DND-41 (cell line): ENCODE data around the gene MYO1B.

ENCODE experiments used
- CTCF ChIP-seq: IDR thresholded peaks from 2 replicates; pipeline ENCODE4 v1.5.1; 2012; ENCODE audit warnings: borderline replicate concordance, low read length, moderate library complexity, mild to moderate bottlenecking; ENCODE audit not compliant: poor library complexity, severe bottlenecking; ENCODE audit errors: extremely low read depth
- EZH2 ChIP-seq: IDR thresholded peaks from 3 replicates; pipeline ENCODE4 v1.6.1; 2012; ENCODE audit warnings: borderline replicate concordance, low read depth, mild to moderate bottlenecking, moderate library complexity, low read length, inconsistent platforms; ENCODE audit not compliant: severe bottlenecking

- TF ChIP-seq CTCF (no peak), EZH2 (no peak)
Measured at GRCh38 chr2:191263050-191263449, 17.8 kb downstream of the MYO1B start.
